ENCODE measurements around the gene DLG2. TPM values are rescaled to one million over a fixed set of nuclear protein-coding genes. Genes with fewer than 3 reads are reported as not detected.

DLG2 gene
- total RNA-seq, 4 donors from 2014 or later = 11.0 to 34.2 (median 19.8) TPM

GRCh38 chr11:85539740-85540139, 87.4 kb downstream of the DLG2 start:
- no peaks in the 10 kb centered on the region for H3K4me1 ChIP-seq
- 78 to 96% methylated on average over 2 to 3 of the region's 3 CpGs for WGBS, 2 donors (ENCODE audit: low coverage in 1 of 2)
- no peak overlapping the region for H3K4me3 ChIP-seq
- peaks cover 0 to 30% of the 10 kb centered on the region in 2 donors for H3K36me3 ChIP-seq
- ATAC-seq = no peak
- no peak overlapping the region for H3K27ac ChIP-seq
- TF ChIP-seq, protein P1, sequence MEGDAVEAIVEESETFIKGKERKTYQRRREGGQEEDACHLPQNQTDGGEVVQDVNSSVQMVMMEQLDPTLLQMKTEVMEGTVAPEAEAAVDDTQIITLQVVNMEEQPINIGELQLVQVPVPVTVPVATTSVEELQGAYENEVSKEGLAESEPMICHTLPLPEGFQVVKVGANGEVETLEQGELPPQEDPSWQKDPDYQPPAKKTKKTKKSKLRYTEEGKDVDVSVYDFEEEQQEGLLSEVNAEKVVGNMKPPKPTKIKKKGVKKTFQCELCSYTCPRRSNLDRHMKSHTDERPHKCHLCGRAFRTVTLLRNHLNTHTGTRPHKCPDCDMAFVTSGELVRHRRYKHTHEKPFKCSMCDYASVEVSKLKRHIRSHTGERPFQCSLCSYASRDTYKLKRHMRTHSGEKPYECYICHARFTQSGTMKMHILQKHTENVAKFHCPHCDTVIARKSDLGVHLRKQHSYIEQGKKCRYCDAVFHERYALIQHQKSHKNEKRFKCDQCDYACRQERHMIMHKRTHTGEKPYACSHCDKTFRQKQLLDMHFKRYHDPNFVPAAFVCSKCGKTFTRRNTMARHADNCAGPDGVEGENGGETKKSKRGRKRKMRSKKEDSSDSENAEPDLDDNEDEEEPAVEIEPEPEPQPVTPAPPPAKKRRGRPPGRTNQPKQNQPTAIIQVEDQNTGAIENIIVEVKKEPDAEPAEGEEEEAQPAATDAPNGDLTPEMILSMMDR (IDR thresholded peaks at IDR 0.05) = no peak
- TF ChIP-seq POLR2A (IDR thresholded peaks at IDR 0.05) = no peak
- TF ChIP-seq POLR2AphosphoS5 (IDR thresholded peaks at IDR 0.05) = no peak
- TF ChIP-seq EP300 (IDR thresholded peaks at IDR 0.05) = no peak
- H3K27me3 ChIP-seq = no peaks in the 10 kb centered on the region
- H3K9me3 ChIP-seq = no peaks in the 10 kb centered on the region

DNA sequence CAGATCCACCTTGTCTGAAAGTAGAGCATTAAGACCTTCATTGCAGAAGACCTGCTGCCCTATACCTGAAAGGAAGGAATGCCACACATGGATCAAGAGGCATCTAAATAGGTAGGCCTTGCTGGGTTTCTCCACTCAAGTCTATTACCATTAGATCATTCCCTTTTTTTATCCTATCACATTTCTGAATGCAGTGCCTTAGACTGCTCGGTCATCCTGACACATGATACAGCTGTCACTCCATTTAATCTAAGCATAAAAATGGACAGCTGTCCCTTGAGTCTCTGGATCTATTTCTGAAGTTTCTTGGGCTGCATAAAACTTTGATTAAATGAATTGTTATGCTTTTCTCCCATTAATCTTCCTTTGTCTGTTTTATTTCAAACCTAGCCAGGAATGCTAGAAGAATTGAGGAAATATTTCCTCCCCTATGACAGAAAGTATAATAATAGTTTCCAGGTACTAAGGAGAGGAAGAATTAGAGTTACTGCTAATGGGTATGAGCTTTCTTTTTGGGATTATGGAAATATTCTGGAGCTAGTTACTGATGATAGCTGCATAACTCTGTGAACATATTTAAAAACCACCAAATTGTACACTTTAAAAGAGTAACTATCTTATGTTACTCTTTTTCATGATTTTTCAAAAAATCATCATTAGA, 88.0 kb downstream of the DLG2 start:
- Histone ChIP-seq H3K4me3 (no peak overlapping the region), H3K27me3 (no peaks in the 10 kb centered on the region), H3K27ac (no peak overlapping the region), H3K9me3 (no peaks in the 10 kb centered on the region), H3K36me3 (peaks cover 0 to 36% of the 10 kb centered on the region in 2 donors), H3K4me1 (no peaks in the 10 kb centered on the region)
- 70 to 100% methylated on average over 1 of the region's 1 CpG for WGBS, 2 donors (ENCODE audit: low coverage in 1 of 2)
- TF ChIP-seq POLR2AphosphoS5 (IDR thresholded peaks at IDR 0.05) (no peak), POLR2A (IDR thresholded peaks at IDR 0.05) (no peak), EP300 (IDR thresholded peaks at IDR 0.05) (no peak)
- TF ChIP-seq, protein P1 (IDR thresholded peaks at IDR 0.05) = no peak
- no peak for ATAC-seq

GRCh38 chr11:85536438-85536837, 90.7 kb downstream of the DLG2 start:
- Histone ChIP-seq H3K9me3 (no peaks in the 10 kb centered on the region), H3K4me1 (no peaks in the 10 kb centered on the region), H3K27me3 (no peaks in the 10 kb centered on the region), H3K4me3 (no peak overlapping the region), H3K36me3 (peaks cover 0 to 36% of the 10 kb centered on the region in 2 donors), H3K27ac (no peak overlapping the region)
- ATAC-seq = no peak
- 95% methylated on average over 7 of the region's 15 CpGs; no CpG with 5 or more reads in 1 of the 2 donors for WGBS, 2 donors (ENCODE audit: low coverage in 1 of 2)
- TF ChIP-seq EP300 (IDR thresholded peaks at IDR 0.05) (no peak), POLR2A (IDR thresholded peaks at IDR 0.05) (no peak), POLR2AphosphoS5 (IDR thresholded peaks at IDR 0.05) (no peak)
- TF ChIP-seq, protein P1 (IDR thresholded peaks at IDR 0.05) = no peak

GRCh38 chr11:85534806-85535205, 92.3 kb downstream of the DLG2 start:
- H3K36me3 ChIP-seq = peaks cover 0 to 36% of the 10 kb centered on the region in 2 donors
- TF ChIP-seq POLR2A (IDR thresholded peaks at IDR 0.05) (no peak), POLR2AphosphoS5 (IDR thresholded peaks at IDR 0.05) (no peak), EP300 (IDR thresholded peaks at IDR 0.05) (no peak)
- TF ChIP-seq, protein P1 (IDR thresholded peaks at IDR 0.05) = no peak

More at GRCh38 chr11:85534806-85535205, 92.3 kb downstream of the DLG2 start:
- no peak for ATAC-seq
- no peak overlapping the region for H3K4me3 ChIP-seq
- WGBS, 2 donors (ENCODE audit: low coverage in 1 of 2) = 98 to 100% methylated on average over 3 of the region's 3 CpGs
- no peak overlapping the region for H3K27ac ChIP-seq
- no peaks in the 10 kb centered on the region for H3K4me1 ChIP-seq
- H3K27me3 ChIP-seq = no peaks in the 10 kb centered on the region
- H3K9me3 ChIP-seq = no peaks in the 10 kb centered on the region
